Bone marrow (tissue), 2 donors: ENCODE results near the gene MYL12B.
"Not testable (repeated sequence)": the region's sequence is repeated elsewhere in the genome, so short reads cannot be mapped to it uniquely, and the experiment has no call there.

ENCODE experiments used
- DNase-seq, 2 donors: peaks; one replicate each; lab custom pipeline; 2025; lab: John Stamatoyannopoulos, UW

Gene MYL12B

DNA sequence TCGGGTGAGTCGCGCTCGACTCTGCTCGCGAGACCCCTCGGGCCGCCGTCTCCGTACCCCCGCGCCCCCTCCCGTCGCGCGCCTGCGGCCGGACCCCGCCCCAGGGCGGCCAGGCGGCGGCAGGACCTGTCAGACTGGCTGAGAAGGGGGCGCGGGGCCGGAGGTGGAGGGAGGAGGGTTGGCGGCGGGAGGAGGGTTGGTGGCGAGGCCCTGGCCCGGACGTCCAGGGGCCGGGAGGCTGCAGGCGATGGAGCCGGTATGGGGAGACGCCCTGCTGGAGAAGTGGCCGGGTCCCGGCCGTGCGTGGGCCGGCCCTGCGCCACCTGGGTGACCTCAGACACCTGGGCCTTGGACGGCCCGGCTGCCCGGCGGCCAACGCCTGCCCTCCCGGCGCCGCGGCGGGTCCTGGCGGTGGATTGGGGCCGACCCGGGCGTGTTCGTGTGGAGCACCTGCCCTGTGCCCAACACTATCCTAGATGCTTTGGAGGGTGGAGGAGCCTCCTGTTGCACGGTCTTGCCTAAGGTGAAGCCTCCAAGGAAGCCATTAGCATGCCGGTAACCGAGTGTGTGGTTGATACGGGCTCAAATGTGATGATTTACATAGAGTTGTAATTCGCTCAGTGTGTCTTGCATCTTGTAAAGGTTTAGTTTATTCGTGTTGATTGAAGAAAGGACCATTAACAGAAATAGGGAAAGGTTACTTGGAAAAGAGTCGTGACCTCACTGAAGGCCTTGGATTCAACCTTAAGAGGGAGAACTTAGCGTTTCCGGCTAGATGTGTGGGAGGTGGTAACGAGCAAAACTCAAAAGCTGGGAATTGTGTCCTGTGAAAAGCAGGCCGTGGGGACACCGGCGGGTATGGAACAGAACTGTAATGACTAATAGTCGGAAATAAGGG, 550 bp downstream of the MYL12B start:
- no peak for DNase-seq

GRCh38 chr18:3263132-3263700, 1.3 kb downstream of the MYL12B start:
- no peak for DNase-seq

DNA sequence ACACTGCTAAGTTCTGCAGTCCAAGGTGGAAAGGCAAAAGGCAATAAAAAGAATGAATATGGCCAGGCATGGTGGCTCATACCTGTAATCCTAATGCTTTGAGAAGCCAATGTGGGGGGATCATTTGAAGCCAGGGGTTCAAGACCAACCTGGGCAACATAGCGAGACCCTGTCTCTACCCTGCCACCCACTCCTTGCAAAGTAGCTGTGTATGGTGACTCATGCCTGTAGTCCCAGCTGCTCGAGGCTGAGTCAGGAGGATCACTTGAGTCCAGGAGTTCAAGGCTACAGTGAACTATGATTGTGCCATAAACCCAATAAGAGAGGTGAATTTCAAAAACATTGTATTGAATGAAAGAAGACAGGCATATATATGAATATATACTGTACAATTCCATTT, 2.4 kb downstream of the MYL12B start:
- no peak for DNase-seq

GRCh38 chr18:3265564-3266033, 3.7 kb downstream of the MYL12B start:
- DNase-seq = no peak

DNA sequence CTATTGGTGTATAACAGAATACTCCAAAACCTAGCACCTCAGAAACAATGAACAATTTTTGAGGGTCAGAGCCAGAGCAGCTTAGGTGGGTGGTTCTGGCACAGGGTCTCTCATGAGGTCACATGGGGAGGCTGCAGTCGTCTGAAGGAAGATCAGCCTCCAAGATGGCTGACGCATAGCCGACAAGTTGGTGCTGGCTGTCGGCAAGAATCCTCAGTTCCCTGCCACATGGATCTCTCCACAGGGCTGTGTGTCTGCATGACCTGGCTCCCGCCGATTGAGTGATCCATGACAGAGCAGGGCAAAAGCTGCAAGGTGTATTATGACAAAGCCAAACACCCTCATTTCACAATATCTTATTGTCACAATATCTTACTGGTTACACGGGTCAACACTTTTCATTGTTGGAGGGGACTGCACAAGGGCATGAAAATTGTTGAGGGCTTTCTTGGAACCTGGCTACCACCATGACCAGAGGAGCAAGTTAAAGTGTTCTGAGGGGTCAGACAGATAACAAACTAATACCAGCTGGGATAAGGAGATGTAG, 4.2 kb downstream of the MYL12B start:
- DNase-seq = no peak

DNA sequence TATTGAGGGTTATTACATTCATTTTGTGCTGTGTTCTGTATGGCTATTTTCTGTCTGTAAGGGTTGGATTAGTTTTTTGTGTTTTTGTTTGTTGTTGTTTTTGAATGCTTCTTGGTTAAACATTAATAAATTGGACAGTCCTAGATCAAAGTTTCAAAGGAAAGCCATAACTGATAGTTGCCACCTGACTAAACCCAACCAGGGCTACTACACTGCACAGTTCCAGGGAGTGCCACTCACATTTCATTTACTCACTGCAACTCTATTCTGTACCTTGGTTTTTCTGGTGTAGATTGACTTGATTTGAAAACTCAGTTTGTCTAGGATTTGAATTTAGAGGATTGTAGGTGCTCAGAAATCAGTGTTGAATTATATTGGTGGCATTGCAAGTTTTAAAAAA, 6.4 kb downstream of the MYL12B start:
- DNase-seq = no peak

DNA sequence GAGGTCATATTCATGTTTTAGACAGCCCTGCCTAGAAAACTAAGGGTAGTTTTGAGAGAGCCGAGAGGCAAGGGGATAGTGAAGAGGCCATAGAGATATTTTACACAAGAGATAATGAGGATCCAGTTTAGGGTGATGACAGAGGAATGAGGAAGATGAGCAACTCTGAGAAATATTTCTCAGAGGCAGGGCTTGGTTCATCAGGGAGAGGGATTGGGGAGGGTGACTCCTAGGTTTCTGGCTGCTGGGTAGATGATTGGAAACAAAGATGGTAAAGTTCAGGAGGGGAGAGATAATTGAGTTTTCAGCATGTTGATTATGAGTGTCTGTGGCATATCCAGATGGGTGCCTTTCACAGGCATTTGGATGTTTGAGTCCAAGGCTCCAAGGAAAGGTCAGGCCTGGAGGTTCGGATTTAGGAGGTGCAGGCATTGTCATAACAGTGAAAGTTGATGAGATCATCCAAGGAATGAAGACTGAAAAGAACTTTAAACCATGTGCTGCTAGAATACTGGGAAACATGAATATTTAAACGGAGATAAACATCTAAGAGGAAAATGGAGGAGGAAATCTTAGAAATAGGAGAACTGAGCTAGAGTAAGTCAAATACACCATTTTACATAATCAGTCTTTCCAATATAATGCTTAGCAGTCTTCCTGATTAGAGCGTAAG, 7.4 kb downstream of the MYL12B start:
- DNase-seq = no peak

GRCh38 chr18:3269914-3270299, 8.0 kb downstream of the MYL12B start:
- DNase-seq = no peak

DNA sequence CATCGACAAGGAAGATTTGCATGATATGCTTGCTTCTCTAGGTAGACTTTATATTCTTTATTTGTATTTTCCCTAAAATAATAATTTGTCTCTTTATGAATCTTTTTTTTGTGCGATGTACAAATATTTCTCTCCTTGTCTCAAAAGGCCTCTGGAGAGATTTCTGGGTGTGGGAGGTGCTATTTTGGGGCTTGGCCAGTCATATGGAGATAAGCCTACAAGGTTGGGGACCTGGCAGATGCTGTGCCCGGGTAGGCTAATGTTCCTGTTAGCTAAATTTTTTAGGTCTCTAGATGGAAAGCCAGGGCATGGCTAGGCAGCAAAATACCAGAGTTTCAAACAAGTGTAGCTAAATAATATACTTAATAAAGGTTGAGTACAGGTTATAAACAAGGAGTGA, 11.1 kb downstream of the MYL12B start:
- no peak for DNase-seq

DNA sequence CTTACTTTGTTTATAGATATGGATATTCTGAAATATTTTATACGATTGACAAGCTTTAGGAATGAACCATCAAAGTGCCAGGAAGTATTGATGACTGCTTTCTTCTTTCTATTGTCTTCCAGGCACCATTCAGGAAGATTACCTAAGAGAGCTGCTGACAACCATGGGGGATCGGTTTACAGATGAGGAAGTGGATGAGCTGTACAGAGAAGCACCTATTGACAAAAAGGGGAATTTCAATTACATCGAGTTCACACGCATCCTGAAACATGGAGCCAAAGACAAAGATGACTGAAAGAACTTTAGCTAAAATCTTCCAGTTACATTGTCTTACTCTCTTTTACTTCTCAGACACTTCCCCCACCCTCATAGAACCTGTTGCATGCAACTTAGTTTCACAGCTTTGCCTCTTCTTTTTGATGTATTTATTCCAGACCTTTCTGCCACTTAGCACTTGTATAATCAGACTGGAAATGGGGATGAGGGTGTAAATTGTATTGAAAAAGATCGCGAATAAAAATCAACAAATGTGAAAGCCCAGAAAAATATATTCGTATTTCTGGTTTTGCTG, 15.8 kb downstream of the MYL12B start:
- DNase-seq = not testable (repeated sequence)

DNA sequence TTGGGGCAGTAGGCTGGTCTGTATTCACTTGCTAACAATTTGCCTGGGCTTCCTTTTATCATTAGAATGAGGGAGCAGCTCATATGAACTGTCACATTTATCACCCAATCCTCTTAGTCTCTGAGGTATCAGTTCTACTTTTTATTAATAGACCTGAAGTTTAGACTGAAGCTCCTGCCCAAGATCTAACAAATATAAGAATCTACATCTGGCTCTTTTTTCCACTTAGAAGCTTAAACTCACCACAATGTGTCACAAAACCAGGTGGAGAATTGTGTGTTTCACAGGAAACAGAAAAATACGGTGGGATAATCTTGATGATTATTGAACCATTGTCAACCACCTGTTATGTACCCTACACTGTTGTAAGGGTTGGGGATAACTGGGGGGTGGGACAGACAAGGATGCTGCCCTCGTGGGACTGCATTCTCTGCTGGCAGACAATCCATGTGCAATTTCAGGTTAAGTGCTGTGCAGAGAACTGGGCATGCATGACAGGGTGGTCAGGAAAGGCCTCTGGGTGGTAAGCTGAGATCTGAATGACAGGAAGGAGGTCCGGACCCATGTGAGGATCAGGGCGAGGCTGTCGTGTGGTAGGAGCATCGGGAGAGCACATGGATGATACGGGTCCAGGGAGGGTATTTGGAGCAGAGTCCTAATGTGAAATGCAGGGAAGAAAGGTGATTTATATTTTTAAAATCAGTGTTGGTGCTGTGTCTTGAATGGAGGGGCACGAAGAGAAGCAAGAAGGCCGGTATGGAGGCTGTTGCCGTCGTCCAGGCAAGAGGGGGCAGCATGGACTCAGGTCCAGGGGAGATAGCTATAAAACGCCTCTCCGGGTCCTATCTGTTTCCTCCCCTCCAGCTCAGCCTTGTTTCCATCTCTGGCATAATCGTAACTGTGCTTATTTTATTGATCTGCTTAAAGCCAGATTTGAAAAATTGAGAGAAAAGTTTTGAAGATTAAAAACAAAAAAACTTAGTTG, 17.6 kb downstream of the MYL12B start:
- DNase-seq = no peak

- peak in 1 of 2 donors; percentile 77 for DNase-seq
These were observed 19.8 kb downstream of the MYL12B start for GRCh38 chr18:3281456-3282400.

DNA sequence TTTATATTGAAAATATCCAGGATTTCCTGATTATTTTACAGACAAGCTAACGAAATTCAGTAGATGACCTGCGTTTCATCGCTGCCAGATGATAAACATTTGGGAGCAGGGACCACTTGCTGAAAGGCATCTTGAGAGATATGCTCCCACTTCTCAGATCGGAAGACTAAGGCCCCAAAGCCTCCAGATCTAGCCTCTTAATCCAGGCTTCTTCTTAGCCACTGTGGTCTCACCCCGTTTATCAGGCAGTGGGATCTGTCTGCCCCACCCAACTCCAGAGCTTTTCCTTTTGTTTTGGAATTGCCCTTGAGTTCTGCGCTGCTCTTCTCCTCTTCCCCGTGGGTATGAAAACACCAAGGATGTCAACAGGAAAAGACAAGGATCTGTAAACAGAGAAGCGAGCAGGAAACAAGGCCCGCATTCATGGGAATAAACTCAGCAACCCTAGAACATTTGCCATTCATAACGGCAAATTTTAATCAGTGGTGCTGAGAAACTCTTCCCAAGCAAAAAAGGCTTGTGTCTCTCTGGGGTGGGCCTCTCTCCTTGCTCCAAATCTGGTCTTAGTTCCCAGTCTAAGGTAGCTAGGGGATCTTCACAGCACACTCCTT, 21.4 kb downstream of the MYL12B start:
- no peak for DNase-seq

DNA sequence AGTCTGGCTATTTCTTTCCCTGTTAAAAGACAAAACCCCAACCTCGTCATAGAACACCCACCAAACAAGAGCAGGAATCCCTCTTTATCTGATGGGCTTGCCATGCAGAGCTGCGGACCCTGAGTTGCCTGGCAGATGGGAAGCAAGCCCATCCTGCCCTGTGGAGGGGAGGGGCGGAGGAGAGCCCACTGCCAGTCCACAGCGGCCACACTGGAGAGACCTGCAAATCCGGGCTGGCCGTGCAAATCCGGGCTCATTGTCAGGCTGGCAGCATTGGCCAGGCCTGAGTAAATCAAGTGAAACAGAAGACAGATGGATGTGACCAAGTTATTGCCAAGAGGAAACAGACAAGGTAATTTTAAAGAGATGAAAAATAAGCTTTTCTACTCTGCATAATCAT, 22.0 kb downstream of the MYL12B start:
- no peak for DNase-seq

DNA sequence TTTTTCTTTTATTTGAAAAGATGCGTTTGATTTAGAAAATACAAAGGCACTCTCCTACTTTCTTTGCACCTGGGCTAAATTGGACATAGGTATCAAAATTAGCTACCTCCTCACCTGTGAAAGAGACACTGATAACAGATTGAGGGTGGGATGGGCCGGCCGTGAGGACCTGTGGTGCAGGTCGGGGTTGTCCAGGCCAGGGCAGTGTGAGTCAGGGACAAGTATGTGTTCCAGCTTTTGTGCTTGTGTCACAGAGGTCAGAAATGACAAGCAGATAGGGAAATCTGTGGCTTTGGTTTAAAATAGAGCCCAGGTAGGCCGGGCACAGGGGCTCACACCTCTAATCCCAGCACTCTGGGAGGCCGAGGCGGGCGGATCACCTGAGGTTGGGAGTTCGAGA, 22.6 kb downstream of the MYL12B start:
- no peak for DNase-seq

DNA sequence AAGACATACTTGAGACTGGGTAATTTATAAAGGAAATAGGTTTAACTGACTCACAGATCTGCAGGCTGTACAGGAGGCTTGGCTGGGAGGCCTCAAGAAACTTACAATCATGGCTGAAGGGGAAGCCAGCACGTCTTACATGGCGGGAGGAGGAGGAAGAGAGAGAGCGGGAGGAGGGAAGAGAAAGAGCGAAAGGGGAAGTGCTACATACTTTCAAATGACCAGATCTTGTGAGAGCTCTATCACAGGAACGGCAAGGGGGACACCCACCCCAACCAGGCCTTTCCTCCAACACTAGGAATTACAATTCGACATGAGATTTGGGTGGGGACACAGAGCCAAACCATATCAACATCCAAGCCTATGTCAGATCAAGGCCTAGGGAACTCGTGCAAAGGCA, 24.2 kb downstream of the MYL12B start:
- DNase-seq = no peak

DNA sequence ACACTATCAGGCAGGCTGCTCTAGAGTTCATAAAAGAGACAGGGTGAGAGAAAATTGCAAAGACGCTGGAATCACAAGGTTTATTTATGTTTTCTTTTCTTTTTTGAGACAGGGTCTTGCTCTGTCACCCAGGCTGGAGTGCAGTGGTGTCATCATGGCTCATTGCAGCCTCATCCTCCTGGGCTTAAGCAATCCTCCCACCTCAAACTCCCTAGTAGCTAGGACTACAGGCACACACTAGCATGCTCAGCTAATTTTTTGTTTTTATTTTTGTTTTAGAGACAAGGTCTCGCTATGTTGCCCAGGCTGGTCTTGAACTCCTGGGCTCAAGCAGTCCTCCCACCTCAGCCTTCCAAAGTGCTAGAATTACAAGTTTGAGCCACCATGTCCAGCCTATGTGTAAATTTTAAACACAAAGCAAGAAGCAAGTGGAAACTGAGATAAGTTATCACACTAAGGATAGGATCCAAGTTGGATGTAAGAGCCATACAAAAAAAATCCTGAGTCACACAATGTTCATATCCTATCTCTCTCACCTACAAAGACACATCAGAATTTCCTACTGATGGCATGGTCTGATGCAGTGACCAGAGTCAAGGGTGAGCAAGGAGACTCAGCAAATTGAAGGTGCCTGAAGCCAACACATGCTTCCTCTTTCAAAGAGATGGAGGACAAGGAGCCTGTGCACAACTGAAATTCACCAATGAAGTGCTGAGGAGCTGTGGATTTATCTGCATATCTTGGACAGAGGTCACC, 31.4 kb downstream of the MYL12B start:
- DNase-seq = no peak

DNA sequence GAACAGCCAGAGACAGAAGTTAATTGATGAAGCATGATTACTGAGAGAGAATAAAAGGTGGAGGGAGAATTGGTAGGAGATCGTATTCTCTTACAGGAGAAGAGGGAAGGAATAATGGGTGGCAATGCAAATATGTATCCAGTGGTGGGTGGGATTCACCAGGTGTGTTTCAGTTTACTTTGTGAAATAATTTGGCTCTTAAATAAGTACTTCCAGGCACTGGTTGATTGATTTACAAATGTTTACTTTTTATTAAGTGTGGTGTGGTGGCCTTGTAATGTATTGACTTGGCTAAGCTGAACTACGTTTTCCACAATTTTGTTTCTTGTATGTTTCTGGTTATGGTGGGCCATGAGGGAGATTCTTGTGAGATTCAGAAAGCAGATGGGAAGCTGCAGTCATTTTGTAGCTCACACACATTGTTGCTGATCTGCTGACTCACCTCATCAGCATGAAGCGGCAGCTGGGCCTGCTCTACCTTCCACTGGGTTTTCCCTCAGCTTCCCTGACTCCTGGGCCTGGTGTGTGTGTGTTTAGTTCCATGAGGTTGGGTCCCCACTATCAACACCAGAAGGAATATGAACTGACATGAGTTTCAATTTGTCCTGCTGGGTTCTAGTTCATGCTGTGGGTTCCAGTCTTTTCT, 32.6 kb downstream of the MYL12B start:
- no peak for DNase-seq
